ENCODE results near the gene MED7.

DNA sequence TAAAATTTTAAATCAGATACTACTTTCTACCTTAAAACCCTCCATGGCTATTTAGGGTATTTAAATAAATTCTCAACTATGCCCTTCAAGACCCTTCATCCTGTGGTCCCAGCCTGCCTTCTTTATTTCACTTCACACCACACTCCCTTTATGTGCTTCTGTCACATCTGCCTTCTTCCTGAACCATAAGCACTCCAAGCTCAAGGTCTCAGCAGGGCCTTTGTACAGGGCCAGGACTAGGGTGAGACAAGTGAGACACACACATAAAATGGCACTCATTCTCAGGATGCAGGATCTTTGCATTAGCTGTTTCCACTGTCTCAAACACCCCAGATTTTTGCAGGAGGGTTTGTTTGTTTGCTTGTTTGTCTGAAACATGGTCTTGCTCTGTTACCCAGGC lies 45.6 kb upstream of the MED7 start:
- TF ChIP-seq ZNF416 (CRISPR knock-in tag; IDR thresholded peaks at IDR 0.05): no peak
- TF ChIP-seq ZNF263 (CRISPR knock-in tag; IDR thresholded peaks at IDR 0.05; ENCODE audit: low read depth): no peak
- TF ChIP-seq, protein P1, sequence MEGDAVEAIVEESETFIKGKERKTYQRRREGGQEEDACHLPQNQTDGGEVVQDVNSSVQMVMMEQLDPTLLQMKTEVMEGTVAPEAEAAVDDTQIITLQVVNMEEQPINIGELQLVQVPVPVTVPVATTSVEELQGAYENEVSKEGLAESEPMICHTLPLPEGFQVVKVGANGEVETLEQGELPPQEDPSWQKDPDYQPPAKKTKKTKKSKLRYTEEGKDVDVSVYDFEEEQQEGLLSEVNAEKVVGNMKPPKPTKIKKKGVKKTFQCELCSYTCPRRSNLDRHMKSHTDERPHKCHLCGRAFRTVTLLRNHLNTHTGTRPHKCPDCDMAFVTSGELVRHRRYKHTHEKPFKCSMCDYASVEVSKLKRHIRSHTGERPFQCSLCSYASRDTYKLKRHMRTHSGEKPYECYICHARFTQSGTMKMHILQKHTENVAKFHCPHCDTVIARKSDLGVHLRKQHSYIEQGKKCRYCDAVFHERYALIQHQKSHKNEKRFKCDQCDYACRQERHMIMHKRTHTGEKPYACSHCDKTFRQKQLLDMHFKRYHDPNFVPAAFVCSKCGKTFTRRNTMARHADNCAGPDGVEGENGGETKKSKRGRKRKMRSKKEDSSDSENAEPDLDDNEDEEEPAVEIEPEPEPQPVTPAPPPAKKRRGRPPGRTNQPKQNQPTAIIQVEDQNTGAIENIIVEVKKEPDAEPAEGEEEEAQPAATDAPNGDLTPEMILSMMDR (IDR thresholded peaks at IDR 0.05): no peak
- TF ChIP-seq, protein P2, sequence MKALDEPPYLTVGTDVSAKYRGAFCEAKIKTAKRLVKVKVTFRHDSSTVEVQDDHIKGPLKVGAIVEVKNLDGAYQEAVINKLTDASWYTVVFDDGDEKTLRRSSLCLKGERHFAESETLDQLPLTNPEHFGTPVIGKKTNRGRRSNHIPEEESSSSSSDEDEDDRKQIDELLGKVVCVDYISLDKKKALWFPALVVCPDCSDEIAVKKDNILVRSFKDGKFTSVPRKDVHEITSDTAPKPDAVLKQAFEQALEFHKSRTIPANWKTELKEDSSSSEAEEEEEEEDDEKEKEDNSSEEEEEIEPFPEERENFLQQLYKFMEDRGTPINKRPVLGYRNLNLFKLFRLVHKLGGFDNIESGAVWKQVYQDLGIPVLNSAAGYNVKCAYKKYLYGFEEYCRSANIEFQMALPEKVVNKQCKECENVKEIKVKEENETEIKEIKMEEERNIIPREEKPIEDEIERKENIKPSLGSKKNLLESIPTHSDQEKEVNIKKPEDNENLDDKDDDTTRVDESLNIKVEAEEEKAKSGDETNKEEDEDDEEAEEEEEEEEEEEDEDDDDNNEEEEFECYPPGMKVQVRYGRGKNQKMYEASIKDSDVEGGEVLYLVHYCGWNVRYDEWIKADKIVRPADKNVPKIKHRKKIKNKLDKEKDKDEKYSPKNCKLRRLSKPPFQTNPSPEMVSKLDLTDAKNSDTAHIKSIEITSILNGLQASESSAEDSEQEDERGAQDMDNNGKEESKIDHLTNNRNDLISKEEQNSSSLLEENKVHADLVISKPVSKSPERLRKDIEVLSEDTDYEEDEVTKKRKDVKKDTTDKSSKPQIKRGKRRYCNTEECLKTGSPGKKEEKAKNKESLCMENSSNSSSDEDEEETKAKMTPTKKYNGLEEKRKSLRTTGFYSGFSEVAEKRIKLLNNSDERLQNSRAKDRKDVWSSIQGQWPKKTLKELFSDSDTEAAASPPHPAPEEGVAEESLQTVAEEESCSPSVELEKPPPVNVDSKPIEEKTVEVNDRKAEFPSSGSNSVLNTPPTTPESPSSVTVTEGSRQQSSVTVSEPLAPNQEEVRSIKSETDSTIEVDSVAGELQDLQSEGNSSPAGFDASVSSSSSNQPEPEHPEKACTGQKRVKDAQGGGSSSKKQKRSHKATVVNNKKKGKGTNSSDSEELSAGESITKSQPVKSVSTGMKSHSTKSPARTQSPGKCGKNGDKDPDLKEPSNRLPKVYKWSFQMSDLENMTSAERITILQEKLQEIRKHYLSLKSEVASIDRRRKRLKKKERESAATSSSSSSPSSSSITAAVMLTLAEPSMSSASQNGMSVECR (CRISPR knock-in tag; IDR thresholded peaks at IDR 0.05; ENCODE audit: borderline replicate concordance): no peak
- TF ChIP-seq, protein P3, sequence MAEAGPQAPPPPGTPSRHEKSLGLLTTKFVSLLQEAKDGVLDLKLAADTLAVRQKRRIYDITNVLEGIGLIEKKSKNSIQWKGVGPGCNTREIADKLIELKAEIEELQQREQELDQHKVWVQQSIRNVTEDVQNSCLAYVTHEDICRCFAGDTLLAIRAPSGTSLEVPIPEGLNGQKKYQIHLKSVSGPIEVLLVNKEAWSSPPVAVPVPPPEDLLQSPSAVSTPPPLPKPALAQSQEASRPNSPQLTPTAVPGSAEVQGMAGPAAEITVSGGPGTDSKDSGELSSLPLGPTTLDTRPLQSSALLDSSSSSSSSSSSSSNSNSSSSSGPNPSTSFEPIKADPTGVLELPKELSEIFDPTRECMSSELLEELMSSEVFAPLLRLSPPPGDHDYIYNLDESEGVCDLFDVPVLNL (CRISPR knock-in tag; IDR thresholded peaks at IDR 0.05; ENCODE audit: borderline replicate concordance, low read depth): no peak
- no peak for TF ChIP-seq GABPB1 (CRISPR knock-in tag; IDR thresholded peaks at IDR 0.05)
- TF ChIP-seq ZBTB21 (CRISPR knock-in tag; IDR thresholded peaks at IDR 0.05; ENCODE audit: borderline replicate concordance): no peak
- TF ChIP-seq JUN (CRISPR knock-in tag; IDR thresholded peaks at IDR 0.05): no peak
- no peak for TF ChIP-seq CBFB (CRISPR knock-in tag; IDR thresholded peaks at IDR 0.05; ENCODE audit: low read depth)
- TF ChIP-seq, protein P4, sequence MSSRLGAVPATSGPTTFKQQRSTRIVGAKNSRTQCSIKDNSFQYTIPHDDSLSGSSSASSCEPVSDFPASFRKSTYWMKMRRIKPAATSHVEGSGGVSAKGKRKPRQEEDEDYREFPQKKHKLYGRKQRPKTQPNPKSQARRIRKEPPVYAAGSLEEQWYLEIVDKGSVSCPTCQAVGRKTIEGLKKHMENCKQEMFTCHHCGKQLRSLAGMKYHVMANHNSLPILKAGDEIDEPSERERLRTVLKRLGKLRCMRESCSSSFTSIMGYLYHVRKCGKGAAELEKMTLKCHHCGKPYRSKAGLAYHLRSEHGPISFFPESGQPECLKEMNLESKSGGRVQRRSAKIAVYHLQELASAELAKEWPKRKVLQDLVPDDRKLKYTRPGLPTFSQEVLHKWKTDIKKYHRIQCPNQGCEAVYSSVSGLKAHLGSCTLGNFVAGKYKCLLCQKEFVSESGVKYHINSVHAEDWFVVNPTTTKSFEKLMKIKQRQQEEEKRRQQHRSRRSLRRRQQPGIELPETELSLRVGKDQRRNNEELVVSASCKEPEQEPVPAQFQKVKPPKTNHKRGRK (CRISPR knock-in tag; IDR thresholded peaks at IDR 0.05; ENCODE audit: borderline replicate concordance): no peak
- no peak for TF ChIP-seq OVOL2 (CRISPR knock-in tag; IDR thresholded peaks at IDR 0.05; ENCODE audit: borderline replicate concordance)

Data from WTC11 (cell line).